Measurements from ENCODE around the gene JPH4. TPM values are rescaled to one million over a fixed set of nuclear protein-coding genes. Genes with fewer than 3 reads are reported as not detected.

Gene JPH4
- total and polyA plus RNA-seq, 8 donors, result 0.12 to 1.3 (median 0.41) TPM

DNA sequence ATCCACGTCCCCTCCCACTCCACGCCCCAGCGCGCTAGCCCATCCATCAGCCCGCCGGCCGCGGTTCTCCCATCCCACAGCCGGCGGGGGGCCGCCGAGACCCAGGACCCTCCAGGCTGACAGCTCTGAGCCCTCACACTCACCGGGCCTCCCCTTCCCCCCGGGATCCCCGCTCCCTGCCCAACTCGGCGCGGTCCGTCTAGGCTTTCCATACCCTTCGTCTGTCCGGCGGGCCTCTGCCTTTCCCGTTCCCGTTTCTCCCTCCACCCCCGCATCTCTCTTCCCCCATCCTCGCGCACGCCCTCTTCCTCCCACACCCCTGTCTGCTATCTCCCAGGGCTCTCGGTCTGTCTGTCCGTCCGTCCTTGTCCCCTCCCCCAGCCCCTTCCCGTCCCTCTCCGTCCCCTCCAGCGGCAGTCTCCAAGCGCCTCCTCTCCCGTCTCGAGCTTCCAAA lies 27.8 kb downstream of the JPH4 start:
- intact Hi-C loops (cut with DNase I), result no loop called here
- peaks cover 0 to 3% (median 0%) of the 10 kb centered on the region in 3 donors for H3K4me1 ChIP-seq
- FAIRE-seq, result no peak
- H3K27me3 ChIP-seq, result no peaks in the 10 kb centered on the region
- WGBS, 2 donors, result 2 to 4% methylated on average over 37 of the region's 37 CpGs
- no peaks in the 10 kb centered on the region for H3K36me3 ChIP-seq
- no peaks in the 10 kb centered on the region for H3K9me3 ChIP-seq
- peak in 3 of 4 donors; percentile 6 to 20 (median 19) for ATAC-seq
- DNase-seq, result peak in 4 of 6 donors; percentile 43 to 70 (median 58)
- peak overlapping the region in 2 of 4 donors; percentile 66 to 75 for H3K27ac ChIP-seq
- H3K4me3 ChIP-seq, result peak overlapping the region; percentile 40 to 75 (median 52)
- TF ChIP-seq, protein P1, sequence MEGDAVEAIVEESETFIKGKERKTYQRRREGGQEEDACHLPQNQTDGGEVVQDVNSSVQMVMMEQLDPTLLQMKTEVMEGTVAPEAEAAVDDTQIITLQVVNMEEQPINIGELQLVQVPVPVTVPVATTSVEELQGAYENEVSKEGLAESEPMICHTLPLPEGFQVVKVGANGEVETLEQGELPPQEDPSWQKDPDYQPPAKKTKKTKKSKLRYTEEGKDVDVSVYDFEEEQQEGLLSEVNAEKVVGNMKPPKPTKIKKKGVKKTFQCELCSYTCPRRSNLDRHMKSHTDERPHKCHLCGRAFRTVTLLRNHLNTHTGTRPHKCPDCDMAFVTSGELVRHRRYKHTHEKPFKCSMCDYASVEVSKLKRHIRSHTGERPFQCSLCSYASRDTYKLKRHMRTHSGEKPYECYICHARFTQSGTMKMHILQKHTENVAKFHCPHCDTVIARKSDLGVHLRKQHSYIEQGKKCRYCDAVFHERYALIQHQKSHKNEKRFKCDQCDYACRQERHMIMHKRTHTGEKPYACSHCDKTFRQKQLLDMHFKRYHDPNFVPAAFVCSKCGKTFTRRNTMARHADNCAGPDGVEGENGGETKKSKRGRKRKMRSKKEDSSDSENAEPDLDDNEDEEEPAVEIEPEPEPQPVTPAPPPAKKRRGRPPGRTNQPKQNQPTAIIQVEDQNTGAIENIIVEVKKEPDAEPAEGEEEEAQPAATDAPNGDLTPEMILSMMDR (IDR thresholded peaks at IDR 0.05), result no peak

GRCh38 chr14:23550131-23550811 lies 28.3 kb downstream of the JPH4 start:
- no peak for ATAC-seq
- Histone ChIP-seq H3K4me3 (peak overlapping the region in 3 of 4 donors; percentile 40 to 75 (median 58)), H3K9me3 (no peaks in the 10 kb centered on the region), H3K4me1 (peaks cover 0 to 3% (median 0%) of the 10 kb centered on the region in 3 donors), H3K36me3 (no peaks in the 10 kb centered on the region), H3K27me3 (no peaks in the 10 kb centered on the region), H3K27ac (no peak overlapping the region)
- TF ChIP-seq, protein P1 (IDR thresholded peaks at IDR 0.05), result no peak
- intact Hi-C loops (cut with DNase I), result no loop called here
- no peak for DNase-seq
- FAIRE-seq, result no peak
- 67 to 73% methylated on average over 12 of the region's 12 CpGs for WGBS, 2 donors

DNA sequence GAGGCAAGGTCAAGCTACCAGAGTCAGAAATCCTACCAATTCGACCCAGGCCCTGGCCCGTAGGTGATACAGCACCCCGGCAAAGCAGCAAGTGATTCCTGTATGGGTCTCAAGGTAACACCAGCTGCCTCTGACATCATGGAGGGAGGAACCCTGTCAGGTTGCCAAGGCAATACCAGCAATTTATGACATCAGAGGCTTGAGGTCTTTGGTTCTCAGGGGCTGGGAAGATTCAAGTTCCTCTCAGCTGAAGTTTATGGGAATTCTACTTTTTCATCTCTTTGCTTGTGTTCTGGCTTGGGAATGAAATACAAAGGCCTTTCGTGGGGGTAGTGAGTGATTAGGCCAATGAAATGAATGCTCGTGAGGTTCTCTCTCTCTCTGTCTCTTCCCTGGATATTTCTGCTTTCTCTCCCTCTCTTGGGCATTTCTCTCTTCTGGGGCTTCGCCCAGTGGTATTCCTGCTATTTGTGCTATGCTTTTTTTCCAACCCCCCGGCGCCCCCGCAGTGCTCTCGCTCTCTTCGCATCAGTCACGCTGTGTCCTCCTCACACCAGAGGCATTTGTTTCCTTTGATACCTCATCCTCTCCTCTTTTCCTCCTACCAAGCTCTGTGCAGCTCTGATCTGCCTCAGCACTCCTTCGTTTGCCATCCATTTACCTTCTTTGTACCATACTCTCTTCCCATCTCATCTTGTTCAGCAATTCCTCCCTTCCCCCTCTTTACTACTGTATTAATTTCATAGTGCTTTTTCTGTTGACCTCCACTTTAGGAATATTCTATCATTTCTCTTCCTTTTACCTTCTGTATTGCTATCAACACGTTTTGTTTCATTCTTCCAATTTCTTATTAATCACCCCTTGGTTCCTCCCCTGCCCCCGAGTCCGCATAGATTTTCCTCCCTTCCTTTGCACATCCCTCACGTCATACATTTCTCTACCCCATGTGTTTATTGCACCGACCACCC lies 30.0 kb downstream of the JPH4 start:
- TF ChIP-seq, protein P1 (IDR thresholded peaks at IDR 0.05), result no peak
- no peak overlapping the region for H3K27ac ChIP-seq
- ATAC-seq, result no peak
- no peaks in the 10 kb centered on the region for H3K36me3 ChIP-seq
- no peaks in the 10 kb centered on the region for H3K9me3 ChIP-seq
- H3K4me1 ChIP-seq, result peaks cover 0 to 3% (median 0%) of the 10 kb centered on the region in 3 donors
- 63 to 67% methylated on average over 18 of the region's 18 CpGs for WGBS, 2 donors
- no peaks in the 10 kb centered on the region for H3K27me3 ChIP-seq
- no peak overlapping the region for H3K4me3 ChIP-seq
- intact Hi-C loops (cut with DNase I), result no loop called here
- no peak for DNase-seq
- FAIRE-seq, result no peak

GRCh38 chr14:23547924-23548323 lies 30.7 kb downstream of the JPH4 start:
- no peak for FAIRE-seq
- no peaks in the 10 kb centered on the region for H3K9me3 ChIP-seq
- H3K27me3 ChIP-seq, result no peaks in the 10 kb centered on the region
- intact Hi-C loops (cut with DNase I), result no loop called here
- 85% methylated on average over 2 of the region's 2 CpGs for WGBS, 2 donors
- H3K36me3 ChIP-seq, result no peaks in the 10 kb centered on the region
- no peak overlapping the region for H3K27ac ChIP-seq
- no peak for DNase-seq
- TF ChIP-seq, protein P1 (IDR thresholded peaks at IDR 0.05), result no peak
- no peak for ATAC-seq
- peaks cover 0 to 3% (median 0%) of the 10 kb centered on the region in 3 donors for H3K4me1 ChIP-seq
- H3K4me3 ChIP-seq, result no peak overlapping the region

Data from pancreas (tissue), 10 donors.